Head of caudate nucleus (tissue), 42 donors: ENCODE measurements around the gene SRD5A1.
"Not testable (repeated sequence)": the region's sequence is repeated elsewhere in the genome, so short reads cannot be mapped to it uniquely, and the experiment has no call there.

Experiments
- DNase-seq, 42 donors: peaks; one replicate each; pipeline versions ENCODE4 v3.0.0 to v3.0.0-alpha.2; 2020 to 2021; ENCODE audit warnings: mixed read lengths in 7 of 42
- intact Hi-C: fragments of 100-400 bp; cut with DNase I; formaldehyde crosslinking; loops from one replicate; pipeline ENCODE4 v1.15.0; 2022

Gene SRD5A1

GRCh38 chr5:6634788-6635430 is 1.7 kb downstream of the SRD5A1 start:
- intact Hi-C loops, result no loop called here
- no peak for DNase-seq

DNA sequence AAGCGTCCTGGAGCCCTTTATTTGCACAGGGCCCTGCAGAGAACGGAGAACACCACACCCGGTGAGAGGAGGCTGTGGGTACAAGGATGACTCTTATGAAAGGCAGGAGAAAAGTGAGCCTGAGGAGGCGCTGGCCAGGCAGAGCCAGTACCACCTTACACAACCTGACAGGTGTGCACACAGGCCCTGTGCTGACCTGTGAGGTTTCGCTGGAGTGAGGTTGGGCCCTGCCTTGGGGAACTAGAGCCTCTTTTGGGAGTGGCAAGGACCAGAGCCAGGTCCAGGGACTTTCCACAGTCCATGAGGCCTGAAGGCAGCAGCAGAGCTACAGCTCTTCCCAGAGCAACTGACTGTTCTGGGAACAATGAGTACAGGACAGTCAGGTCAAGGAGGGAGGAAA is 3.1 kb downstream of the SRD5A1 start:
- intact Hi-C loops, result no loop called here
- no peak for DNase-seq

DNA sequence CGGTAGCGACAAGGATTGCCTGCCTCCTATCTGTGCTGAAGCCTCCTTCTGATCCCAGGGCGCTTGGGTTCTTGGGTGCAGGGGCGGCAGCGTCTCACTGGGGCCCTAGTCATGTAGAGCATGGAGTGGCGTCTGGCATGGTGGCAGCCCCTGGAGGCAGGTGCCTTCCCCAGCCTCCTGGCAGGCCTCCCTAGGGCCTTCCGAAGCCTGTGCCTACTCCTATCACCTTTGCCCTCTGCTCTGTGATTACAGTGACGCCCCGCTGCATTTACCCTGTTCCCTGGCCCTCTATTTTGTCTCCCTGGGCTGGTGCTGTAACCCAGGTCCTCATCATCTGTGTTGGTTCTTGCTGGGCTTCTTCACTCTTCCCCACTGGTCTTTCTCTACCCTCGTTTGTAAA is 3.8 kb downstream of the SRD5A1 start:
- no peak for DNase-seq
- intact Hi-C loops, result no loop called here

DNA sequence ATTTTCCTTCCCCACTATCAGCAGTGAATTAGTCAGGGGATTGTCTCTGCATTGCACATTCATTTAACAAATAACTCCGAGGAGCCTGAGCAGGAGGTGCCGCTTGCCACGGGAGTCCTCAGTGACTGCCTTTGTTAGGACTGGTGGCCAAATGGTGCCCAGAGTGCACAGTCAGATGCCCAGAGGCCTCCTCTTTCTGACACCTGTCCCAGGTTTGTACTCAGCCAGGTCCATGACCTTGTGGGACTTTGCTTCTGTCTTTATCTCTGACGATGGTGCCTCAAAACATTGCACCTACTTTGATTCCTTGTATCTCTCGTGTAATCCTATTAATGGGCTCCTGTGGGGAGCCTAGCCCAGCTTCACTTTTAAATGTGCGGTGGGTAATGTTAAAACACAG is 4.3 kb downstream of the SRD5A1 start:
- intact Hi-C loops, result no loop called here
- DNase-seq, result no peak

- DNase-seq, result peak in 1 of 42 donors; percentile 10
- intact Hi-C loops, result no loop called here
These were observed 5.0 kb downstream of the SRD5A1 start for GRCh38 chr5:6638236-6638635.

DNA sequence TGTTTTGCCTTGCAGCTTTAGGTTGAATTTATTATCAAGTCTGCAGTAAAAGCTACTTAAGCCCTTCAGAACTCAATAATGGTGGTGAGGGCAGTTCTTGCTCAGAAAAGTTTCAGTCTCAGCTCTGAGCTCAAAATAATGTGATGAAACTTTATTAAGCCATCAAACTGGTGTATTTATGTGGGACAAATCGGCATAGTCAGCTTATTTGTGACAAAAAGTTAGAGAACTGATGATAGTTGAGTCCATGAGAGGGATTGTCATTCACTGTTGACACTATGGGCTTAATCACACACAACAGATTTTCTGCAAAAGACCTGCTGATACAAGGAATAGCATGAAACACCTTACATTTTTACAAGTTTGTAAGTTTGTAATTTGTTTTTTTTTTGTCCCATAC is 9.4 kb downstream of the SRD5A1 start:
- DNase-seq, result no peak
- intact Hi-C loops, result no loop called here

DNA sequence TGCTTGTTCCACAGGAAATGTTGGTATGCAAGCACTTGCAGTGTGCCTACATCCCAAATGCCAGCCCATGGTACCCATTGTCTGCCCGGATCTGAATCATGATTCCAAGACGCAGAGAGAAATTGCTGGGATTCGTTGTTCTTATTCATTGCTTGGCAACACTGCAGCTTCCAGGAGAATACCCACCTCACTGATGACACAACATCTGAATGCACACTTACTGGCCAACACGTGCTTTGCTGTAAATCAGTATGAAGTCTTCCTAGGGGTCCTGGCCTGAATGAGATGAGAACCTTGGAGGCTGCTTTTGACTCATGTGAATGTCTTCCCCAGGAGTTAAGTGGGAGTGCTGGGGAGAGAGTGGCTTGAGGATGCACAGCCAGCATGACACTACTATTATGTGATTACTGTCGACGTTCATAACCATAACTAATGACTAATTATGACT is 11.6 kb downstream of the SRD5A1 start:
- intact Hi-C loops, result no loop called here

DNA sequence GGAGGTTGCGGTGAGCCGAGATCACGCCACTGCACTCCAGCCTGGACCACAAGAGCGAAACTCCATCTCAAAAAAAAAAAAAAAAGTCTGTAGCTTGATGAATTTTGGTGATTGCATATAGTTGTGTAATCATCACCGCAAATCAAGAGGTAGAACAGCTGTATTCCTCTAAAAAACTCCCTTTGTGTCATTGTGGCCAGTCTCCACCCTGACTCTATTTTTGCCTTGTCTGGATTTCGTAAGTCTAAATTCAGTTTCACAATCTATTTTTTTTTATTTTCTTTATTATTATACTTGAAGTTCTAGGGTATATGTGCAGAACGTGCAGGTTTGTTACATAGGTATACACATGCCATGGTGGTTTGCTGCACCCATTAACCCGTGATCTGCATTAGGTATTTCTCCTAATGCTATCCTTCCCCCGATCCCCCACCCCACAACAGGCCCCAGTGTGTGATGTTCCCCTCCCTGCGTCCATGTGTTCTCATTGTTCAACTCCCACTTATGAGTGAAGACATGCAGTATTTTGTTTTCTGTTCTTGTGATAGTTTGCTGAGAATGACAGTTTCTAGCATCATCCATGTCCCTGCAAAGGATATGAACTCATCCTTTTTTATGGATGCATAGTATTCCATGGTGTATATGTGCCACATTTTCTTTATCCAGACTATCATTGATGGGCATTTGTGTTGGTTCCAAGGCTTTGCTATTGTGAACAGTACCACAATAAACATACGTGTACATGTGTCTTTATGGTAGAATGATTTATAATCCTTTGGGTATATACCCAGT is 12.5 kb downstream of the SRD5A1 start:
- DNase-seq, intact Hi-C loops: not testable (repeated sequence)

More for the DNA sequence above, 11.6 kb downstream of the SRD5A1 start:
- no peak for DNase-seq

DNA sequence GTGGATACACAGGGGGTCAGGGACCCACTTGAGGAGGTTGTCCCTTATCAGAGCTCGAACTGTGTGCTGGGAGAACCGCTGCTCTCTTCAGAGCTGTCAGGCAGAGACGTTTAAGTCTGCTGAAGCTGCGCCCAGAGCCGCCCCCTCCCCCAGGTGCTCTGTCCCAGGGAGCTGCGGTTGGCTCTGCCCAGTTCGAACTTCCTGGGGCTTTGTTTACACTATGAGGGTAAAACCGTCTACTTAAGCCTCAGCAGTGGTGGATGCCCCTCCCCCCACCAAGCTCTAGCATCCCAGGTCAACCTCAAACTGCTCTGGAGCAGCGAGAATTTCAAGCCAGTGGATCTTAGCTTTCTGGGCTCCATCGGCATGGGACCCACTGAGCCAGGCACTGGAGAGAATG is 15.9 kb downstream of the SRD5A1 start:
- DNase-seq, result no peak
- intact Hi-C loops, result no loop called here

- intact Hi-C loops, result no loop called here
These were observed 16.4 kb downstream of the SRD5A1 start for GRCh38 chr5:6649681-6650080.

GRCh38 chr5:6652025-6652424 is 18.8 kb downstream of the SRD5A1 start:
- intact Hi-C loops, result no loop called here
- peak in 1 of 42 donors; percentile 25 for DNase-seq

More at GRCh38 chr5:6649681-6650080, 16.4 kb downstream of the SRD5A1 start:
- DNase-seq, result no peak

- DNase-seq, result no peak
- intact Hi-C loops, result no loop called here
These were observed 22.2 kb downstream of the SRD5A1 start for GRCh38 chr5:6655432-6655831.

DNA sequence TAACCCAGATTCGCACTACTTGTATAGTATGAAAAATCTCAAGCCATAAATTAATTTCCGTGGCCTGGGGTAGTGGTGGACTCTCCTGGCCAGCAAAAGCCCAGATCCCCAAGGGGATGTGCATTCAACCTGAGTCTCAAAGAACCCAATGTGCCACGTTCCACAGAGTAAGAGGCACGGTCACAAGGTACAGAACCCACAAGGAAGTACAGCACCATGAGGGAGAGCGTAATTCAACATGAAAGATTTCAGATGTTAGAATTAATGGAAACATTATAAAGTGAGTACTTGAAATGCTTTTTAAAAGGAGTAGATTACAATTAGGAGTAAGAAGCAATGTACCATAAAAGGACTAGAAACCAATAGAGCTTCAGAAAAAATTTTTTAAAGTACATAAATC is 23.4 kb downstream of the SRD5A1 start:
- intact Hi-C loops, result no loop called here

DNA sequence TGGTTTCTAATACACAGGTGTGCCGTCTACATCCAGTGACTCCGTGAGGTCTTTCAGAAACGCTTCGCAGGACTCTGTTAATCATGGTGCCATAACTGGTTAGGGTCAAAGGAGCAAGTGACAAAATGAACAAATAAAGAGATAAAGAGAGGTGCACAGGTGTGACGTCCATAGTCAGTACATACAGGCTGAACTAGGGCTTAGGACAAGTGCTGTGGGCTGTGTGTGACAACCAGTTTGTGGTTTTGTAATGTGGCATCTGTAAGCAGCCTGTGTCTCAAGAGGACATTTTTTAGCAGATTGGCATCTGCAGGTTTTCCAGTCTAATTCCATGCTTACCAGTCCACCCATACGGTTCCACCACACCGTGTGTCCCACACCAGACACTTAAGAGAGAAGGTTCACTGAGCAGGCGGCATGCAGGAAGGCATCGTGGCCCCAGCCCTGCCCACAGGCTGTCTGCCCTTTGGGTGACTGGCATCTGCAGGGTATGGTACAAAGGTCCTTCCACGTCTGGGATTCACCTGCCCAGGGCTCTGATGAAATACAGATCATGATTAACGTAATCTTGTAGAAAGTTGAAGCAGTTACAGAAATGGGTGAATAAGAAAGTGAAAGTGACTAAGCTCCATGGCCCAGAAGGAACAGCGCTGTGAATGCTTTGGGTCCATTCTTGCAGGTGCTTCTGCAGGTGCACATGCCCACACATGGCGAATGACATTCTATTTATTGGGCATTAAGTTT is 26.9 kb downstream of the SRD5A1 start:
- intact Hi-C loops, result no loop called here
- no peak for DNase-seq

More for the DNA sequence above, 23.4 kb downstream of the SRD5A1 start:
- no peak for DNase-seq

- intact Hi-C loops, result no loop called here
- DNase-seq, result no peak
These were observed 27.4 kb downstream of the SRD5A1 start for GRCh38 chr5:6660688-6661087.

- intact Hi-C loops, result no loop called here
- DNase-seq, result no peak
These were observed 33.5 kb downstream of the SRD5A1 start for GRCh38 chr5:6666762-6667161.

DNA sequence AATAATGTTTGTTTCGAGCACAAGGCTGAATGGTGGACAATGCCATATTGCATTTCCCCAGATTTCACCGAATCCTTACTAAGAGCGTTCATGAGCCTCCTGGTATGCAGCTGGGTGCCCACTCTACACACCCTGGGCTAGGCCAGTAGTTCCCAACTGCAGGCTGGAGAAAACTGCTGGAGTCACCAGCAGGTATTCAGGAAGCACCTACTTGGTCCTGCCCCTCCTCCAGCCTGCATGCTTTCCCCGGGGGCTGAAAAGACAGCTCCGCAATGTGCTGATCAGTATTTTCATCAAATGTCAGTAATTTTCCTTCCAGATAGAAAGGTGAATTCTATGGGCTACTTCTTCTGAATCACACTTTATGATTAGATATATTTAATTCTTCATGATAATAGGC is 34.4 kb downstream of the SRD5A1 start:
- no peak for DNase-seq
- intact Hi-C loops, result no loop called here

- intact Hi-C loops, DNase-seq: not testable (repeated sequence)
These were observed 35.5 kb downstream of the SRD5A1 start for GRCh38 chr5:6668717-6669116.

GRCh38 chr5:6673031-6673430 is 39.8 kb downstream of the SRD5A1 start:
- DNase-seq, result no peak
- intact Hi-C loops, result no loop called here

DNA sequence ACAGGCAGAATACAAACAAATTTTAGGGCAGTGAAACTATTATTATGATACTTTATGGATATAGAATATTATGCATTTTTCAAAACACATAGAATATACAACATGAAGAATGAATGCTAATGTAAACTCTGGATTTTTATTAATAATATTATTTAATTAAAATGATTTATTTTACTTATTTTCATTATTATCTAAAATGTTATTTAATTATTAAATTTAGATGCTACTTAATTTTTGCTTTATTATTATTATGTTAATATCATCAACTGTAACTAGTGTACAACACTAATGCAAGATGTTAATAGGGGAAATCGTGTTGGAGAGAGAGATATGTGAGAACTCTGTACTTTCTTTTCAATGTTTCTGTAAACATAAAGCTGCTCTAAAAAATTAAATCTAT is 40.7 kb downstream of the SRD5A1 start:
- DNase-seq, result no peak
- intact Hi-C loops, result no loop called here
